ENCODE measurements around the gene SPI1.

DNA sequence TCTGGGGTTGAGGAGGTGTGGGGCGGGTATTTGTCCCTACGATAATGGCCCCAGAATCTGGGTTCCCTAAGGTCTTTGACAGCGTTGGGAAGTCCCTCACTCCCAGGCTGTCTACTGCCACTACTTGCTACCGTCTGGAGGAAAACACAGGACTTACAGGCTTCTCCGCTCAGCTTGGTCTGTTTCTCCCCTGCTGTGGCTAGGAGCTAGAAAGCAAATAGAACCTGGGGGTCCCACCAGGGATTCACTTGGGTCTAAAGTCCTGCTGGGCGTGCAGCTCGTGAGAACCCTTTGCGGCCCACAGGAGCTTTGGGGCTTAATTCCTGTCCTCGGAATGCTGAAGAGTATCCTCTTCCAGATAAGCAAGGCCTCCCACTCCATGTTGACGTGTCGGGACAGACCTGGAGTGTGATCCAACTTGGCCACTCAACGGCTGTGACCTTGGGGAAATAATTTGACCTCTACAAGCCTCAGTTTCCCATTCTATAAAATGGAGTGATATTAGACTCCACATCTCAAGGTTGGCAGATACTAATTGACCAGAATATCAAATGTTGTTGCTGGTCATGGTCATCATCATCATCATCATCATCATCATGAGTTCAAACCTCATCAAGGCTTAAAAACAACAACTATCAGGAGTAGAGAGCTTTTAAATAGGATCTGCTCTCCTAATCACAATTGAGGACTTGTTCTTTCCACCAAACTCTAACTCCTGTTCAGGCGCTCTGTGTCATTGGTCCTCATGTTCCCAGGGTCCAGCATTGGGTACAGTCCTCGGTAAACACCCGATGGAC, 24.2 kb downstream of the SPI1 start:
- TF ChIP-seq POLR2A (IDR thresholded peaks at IDR 0.05; ENCODE audit: low read length), result no peak
- TF ChIP-seq GATA1 (IDR thresholded peaks at IDR 0.05; ENCODE audit: low read depth, low read length), result no peak
